Activated CD4-positive, alpha-beta T cell treated with anti-CD3 and anti-CD28 coated beads, Interleukin-2, amount 50 U/mL, for 1 hour (primary cell): ENCODE data around the gene USP17L22.
"Not testable (repeated sequence)": the region's sequence is repeated elsewhere in the genome, so short reads cannot be mapped to it uniquely, and the experiment has no call there.

Experiments
- DNase-seq: peaks from one replicate; pipeline ENCODE4 v3.0.0-alpha.2; 2020

USP17L22 gene, protein sequence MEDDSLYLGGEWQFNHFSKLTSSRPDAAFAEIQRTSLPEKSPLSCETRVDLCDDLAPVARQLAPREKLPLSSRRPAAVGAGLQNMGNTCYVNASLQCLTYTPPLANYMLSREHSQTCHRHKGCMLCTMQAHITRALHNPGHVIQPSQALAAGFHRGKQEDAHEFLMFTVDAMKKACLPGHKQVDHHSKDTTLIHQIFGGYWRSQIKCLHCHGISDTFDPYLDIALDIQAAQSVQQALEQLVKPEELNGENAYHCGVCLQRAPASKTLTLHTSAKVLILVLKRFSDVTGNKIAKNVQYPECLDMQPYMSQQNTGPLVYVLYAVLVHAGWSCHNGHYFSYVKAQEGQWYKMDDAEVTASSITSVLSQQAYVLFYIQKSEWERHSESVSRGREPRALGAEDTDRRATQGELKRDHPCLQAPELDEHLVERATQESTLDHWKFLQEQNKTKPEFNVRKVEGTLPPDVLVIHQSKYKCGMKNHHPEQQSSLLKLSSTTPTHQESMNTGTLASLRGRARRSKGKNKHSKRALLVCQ

DNA sequence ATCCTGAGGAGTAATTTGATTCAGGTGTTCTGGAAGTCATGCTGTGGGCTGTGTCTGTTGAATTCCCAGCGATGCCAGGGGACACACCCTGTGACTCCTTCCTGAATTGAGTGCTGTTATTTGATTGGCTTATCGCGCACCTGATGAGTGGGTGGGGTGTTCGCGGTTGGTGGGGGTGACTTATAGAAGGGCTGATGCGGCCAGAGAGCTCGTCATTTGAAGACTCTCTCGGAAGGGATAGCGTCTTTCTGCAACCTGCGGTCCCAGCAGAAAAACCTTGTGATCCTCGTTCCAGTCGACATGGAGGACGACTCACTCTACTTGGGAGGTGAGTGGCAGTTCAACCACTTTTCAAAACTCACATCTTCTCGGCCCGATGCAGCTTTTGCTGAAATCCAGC, at the start of gene USP17L22:
USP17L22 (plus strand) TSS at position 301 of the 400 bp plus-strand sequence; CDS start at position 301, 0 bp downstream.
- not testable (repeated sequence) for DNase-seq

DNA sequence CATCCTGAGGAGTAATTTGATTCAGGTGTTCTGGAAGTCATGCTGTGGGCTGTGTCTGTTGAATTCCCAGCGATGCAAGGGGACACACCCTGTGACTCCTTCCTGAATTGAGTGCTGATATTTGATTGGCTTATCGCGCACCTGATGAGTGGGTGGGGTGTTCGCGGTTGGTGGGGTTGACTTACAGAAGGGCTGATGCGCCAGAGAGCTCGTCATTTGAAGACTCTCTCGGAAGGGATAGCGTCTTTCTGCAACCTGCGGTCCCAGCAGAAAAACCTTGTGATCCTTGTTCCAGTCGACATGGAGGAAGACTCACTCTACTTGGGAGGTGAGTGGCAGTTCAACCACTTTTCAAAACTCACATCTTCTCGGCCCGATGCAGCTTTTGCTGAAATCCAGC, 47.6 kb upstream of the USP17L22 start, which contains the start of gene USP17L12:
USP17L12 (plus strand) TSS at position 301 of the 400 bp plus-strand sequence; CDS start at position 301, 0 bp downstream.
- DNase-seq, result not testable (repeated sequence)

DNA sequence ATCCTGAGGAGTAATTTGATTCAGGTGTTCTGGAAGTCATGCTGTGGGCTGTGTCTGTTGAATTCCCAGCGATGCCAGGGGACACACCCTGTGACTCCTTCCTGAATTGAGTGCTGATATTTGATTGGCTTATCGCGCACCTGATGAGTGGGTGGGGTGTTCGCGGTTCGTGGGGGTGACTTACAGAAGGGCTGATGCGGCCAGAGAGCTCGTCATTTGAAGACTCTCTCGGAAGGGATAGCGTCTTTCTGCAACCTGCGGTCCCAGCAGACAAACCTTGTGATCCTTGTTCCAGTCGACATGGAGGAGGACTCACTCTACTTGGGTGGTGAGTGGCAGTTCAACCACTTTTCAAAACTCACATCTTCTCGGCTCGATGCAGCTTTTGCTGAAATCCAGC, 42.8 kb upstream of the USP17L22 start, which contains the start of gene USP17L13:
USP17L13 (plus strand) TSS at position 301 of the 400 bp plus-strand sequence; CDS start at position 301, 0 bp downstream.
- not testable (repeated sequence) for DNase-seq

DNA sequence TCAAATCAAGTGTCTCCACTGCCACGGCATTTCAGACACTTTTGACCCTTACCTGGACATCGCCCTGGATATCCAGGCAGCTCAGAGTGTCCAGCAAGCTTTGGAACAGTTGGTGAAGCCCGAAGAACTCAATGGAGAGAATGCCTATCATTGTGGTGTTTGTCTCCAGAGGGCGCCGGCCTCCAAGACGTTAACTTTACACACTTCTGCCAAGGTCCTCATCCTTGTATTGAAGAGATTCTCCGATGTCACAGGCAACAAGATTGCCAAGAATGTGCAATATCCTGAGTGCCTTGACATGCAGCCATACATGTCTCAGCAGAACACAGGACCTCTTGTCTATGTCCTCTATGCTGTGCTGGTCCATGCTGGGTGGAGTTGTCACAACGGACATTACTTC, 37.2 kb upstream of the USP17L22 start:
- not testable (repeated sequence) for DNase-seq

DNA sequence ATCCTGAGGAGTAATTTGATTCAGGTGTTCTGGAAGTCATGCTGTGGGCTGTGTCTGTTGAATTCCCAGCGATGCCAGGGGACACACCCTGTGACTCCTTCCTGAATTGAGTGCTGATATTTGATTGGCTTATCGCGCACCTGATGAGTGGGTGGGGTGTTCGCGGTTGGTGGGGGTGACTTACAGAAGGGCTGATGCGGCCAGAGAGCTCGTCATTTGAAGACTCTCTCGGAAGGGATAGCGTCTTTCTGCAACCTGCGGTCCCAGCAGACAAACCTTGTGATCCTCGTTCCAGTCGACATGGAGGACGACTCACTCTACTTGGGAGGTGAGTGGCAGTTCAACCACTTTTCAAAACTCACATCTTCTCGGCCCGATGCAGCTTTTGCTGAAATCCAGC, 33.3 kb upstream of the USP17L22 start, which contains the start of gene USP17L15:
USP17L15 (plus strand) TSS at position 301 of the 400 bp plus-strand sequence; CDS start at position 301, 0 bp downstream.
- not testable (repeated sequence) for DNase-seq

DNA sequence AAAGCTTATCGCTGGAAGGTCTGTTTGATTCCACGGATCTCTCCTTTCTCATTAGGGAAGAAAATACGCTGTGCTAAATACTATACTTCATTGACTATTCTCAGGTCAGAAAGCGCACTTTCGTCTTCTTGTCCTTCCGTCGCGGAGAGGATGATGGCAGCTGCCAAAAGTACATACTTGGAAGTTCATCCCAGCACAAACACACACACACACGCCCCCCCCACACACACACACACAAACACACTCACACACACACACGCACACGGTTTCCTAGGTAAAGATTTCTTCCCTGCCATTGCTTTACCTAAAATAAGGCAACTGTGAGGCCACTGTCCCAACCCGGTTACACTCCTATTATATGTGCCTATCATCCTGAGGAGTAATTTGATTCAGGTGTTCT, 29.0 kb upstream of the USP17L22 start:
- DNase-seq, result not testable (repeated sequence)

DNA sequence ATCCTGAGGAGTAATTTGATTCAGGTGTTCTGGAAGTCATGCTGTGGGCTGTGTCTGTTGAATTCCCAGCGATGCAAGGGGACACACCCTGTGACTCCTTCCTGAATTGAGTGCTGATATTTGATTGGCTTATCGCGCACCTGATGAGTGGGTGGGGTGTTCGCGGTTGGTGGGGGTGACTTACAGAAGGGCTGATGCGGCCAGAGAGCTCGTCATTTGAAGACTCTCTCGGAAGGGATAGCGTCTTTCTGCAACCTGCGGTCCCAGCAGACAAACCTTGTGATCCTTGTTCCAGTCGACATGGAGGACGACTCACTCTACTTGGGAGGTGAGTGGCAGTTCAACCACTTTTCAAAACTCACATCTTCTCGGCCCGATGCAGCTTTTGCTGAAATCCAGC, 23.8 kb upstream of the USP17L22 start, which contains the start of gene USP17L17:
USP17L17 (plus strand) TSS at position 301 of the 400 bp plus-strand sequence; CDS start at position 301, 0 bp downstream.
- not testable (repeated sequence) for DNase-seq

DNA sequence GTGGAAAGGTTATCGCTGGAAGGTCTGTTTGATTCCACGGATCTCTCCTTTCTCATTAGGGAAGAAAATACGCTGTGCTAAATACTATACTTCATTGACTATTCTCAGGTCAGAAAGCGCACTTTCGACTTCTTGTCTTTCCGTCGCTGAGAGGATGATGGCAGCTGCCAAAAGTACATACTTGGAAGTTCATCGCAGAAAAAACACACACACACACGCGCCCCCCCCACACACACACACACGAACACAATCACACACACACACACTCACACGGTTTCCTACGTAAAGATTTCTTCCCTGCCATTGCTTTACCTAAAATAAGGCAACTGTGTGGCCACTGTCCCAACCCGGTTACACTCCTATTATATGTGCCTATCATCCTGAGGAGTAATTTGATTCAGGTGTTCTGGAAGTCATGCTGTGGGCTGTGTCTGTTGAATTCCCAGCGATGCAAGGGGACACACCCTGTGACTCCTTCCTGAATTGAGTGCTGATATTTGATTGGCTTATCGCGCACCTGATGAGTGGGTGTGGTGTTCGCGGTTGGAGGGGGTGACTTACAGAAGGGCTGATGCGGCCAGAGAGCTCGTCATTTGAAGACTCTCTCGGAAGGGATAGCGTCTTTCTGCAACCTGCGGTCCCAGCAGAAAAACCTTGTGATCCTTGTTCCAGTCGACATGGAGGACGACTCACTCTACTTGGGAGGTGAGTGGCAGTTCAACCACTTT, 19.3 kb upstream of the USP17L22 start, which contains the start of gene USP17L18:
USP17L18 (plus strand) TSS at position 678 of the 728 bp plus-strand sequence; CDS start at position 678, 0 bp downstream.
- not testable (repeated sequence) for DNase-seq

DNA sequence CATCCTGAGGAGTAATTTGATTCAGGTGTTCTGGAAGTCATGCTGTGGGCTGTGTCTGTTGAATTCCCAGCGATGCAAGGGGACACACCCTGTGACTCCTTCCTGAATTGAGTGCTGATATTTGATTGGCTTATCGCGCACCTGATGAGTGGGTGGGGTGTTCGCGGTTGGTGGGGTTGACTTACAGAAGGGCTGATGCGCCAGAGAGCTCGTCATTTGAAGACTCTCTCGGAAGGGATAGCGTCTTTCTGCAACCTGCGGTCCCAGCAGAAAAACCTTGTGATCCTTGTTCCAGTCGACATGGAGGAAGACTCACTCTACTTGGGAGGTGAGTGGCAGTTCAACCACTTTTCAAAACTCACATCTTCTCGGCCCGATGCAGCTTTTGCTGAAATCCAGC, 14.3 kb upstream of the USP17L22 start, which contains the start of gene USP17L19:
USP17L19 (plus strand) TSS at position 301 of the 400 bp plus-strand sequence; CDS start at position 301, 0 bp downstream.
- not testable (repeated sequence) for DNase-seq

DNA sequence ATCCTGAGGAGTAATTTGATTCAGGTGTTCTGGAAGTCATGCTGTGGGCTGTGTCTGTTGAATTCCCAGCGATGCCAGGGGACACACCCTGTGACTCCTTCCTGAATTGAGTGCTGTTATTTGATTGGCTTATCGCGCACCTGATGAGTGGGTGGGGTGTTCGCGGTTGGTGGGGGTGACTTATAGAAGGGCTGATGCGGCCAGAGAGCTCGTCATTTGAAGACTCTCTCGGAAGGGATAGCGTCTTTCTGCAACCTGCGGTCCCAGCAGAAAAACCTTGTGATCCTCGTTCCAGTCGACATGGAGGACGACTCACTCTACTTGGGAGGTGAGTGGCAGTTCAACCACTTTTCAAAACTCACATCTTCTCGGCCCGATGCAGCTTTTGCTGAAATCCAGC, 9.6 kb upstream of the USP17L22 start, which contains the start of gene USP17L20:
USP17L20 (plus strand) TSS at position 301 of the 400 bp plus-strand sequence; CDS start at position 301, 0 bp downstream.
- not testable (repeated sequence) for DNase-seq

DNA sequence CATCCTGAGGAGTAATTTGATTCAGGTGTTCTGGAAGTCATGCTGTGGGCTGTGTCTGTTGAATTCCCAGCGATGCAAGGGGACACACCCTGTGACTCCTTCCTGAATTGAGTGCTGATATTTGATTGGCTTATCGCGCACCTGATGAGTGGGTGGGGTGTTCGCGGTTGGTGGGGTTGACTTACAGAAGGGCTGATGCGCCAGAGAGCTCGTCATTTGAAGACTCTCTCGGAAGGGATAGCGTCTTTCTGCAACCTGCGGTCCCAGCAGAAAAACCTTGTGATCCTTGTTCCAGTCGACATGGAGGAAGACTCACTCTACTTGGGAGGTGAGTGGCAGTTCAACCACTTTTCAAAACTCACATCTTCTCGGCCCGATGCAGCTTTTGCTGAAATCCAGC, 4.8 kb upstream of the USP17L22 start, which contains the start of gene USP17L21:
USP17L21 (plus strand) TSS at position 301 of the 400 bp plus-strand sequence; CDS start at position 301, 0 bp downstream.
- DNase-seq, result not testable (repeated sequence)

DNA sequence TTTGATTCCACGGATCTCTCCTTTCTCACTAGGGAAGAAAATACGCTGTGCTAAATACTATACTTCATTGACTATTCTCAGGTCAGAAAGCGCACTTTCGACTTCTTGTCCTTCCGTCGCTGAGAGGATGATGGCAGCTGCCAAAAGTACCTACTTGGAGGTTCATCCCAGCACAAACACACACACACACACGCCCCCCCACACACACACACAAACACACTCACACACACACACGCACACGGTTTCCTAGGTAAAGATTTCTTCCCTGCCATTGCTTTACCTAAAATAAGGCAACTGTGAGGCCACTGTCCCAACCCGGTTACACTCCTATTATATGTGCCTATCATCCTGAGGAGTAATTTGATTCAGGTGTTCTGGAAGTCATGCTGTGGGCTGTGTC, 4.3 kb downstream of the USP17L22 start:
- DNase-seq, result not testable (repeated sequence)
